H1 (cell line): ENCODE results near the gene NSL1. TPM values are rescaled to one million over a fixed set of nuclear protein-coding genes. Genes with fewer than 3 reads are reported as not detected.

Experiments used
- CTCF ChIA-PET: fragments of 300-600 bp; sonication (Branson Sonifier 250); formaldehyde crosslinking; loops from one replicate; lab custom pipeline; 2021; ENCODE audit not compliant: partially characterized antibody; lab: Charles Lee
- POLR2A ChIA-PET: fragments of 300-600 bp; sonication (Branson Sonifier 250); formaldehyde crosslinking; loops from one replicate; lab custom pipeline; 2021; ENCODE audit warnings: inconsistent platforms; ENCODE audit not compliant: partially characterized antibody; lab: Charles Lee
- DNase-seq, 2 experiments: peaks; one replicate each; pipeline versions ENCODE4 v3.0.0 to v3.0.0-alpha.2; 2010 to 2022; ENCODE audit warnings: low spot score in 2 of 2, low read depth in 1 of 2, mixed read lengths in 1 of 2
- FAIRE-seq: peaks from 2 replicates; lab custom pipeline; 2011; peaks lifted over from hg19 to GRCh38; lab: Jason Lieb, UNC
- H2AFZ ChIP-seq: 2 replicates; pipeline ENCODE4 v1.8.1; 2012; ENCODE audit warnings: low read length, inconsistent platforms
- H2AK5ac ChIP-seq: 2 replicates; pipeline ENCODE4 v1.6.1; 2013; ENCODE audit warnings: low read depth, low read length
- H2BK120ac ChIP-seq: replicated peaks from 2 replicates; pipeline ENCODE3; 2013; ENCODE audit warnings: low read depth, low read length, inconsistent platforms
- H2BK12ac ChIP-seq: 2 replicates; pipeline ENCODE4 v1.6.1; 2013; ENCODE audit warnings: low read depth, low read length
- H2BK15ac ChIP-seq: 2 replicates; pipeline ENCODE4 v1.6.1; 2013; ENCODE audit warnings: low read length
- H2BK20ac ChIP-seq: 2 replicates; pipeline ENCODE4 v1.6.1; 2013; ENCODE audit warnings: low read length
- H2BK5ac ChIP-seq: 2 replicates; pipeline ENCODE4 v1.6.1; 2013; ENCODE audit warnings: low read depth, low read length
- H3K14ac ChIP-seq: 2 replicates; pipeline ENCODE4 v1.6.1; 2013; ENCODE audit warnings: inconsistent platforms; ENCODE audit not compliant: insufficient read length
- H3K18ac ChIP-seq: 2 replicates; pipeline ENCODE4 v1.6.1; 2013; ENCODE audit warnings: low read length; ENCODE audit errors: extremely low read depth
- H3K23ac ChIP-seq: 2 replicates; pipeline ENCODE4 v1.6.1; 2013; ENCODE audit warnings: inconsistent platforms; ENCODE audit not compliant: insufficient read length
- H3K23me2 ChIP-seq: 2 replicates; pipeline ENCODE4 v1.6.1; 2013; ENCODE audit warnings: low read depth, low read length
- H3K27ac ChIP-seq: 2 replicates; pipeline ENCODE4 v1.6.1; 2011; ENCODE audit warnings: low read depth, low read length, inconsistent platforms
- H3K27me3 ChIP-seq, 4 experiments: replicated peaks in 1 of 4; 1 replicate in 1 of 4; 2 replicates in 3 of 4; pipeline versions ENCODE4 v1.6.1 to v1.8.1; 2011 to 2013; ENCODE audit warnings: low read length in 3 of 4, mild to moderate bottlenecking in 3 of 4, inconsistent platforms in 2 of 4, mixed read lengths in 2 of 4, moderate library complexity in 1 of 4; ENCODE audit not compliant: control insufficient read depth in 3 of 4, insufficient read depth in 3 of 4; ENCODE audit errors: extremely low read depth in 1 of 4
- H3K36me3 ChIP-seq, 4 experiments: 2 replicates each; pipeline versions ENCODE4 v1.6.1 to v1.8.1; 2011 to 2013; ENCODE audit warnings: mild to moderate bottlenecking in 4 of 4, low read length in 3 of 4, moderate library complexity in 2 of 4, control low read depth in 1 of 4, inconsistent platforms in 1 of 4; ENCODE audit not compliant: insufficient read depth in 4 of 4, control insufficient read depth in 2 of 4
- H3K4ac ChIP-seq: replicated peaks from 2 replicates; pipeline ENCODE3; 2013; ENCODE audit warnings: low read length, low read depth, mixed read lengths, inconsistent platforms; ENCODE audit not compliant: insufficient read length
- H3K4me1 ChIP-seq, 4 experiments: replicated peaks in 1 of 4; 1 replicate in 1 of 4; 2 replicates in 3 of 4; pipeline versions ENCODE4 v1.6.1 to v1.8.1; 2011 to 2013; ENCODE audit warnings: low read length in 3 of 4, inconsistent platforms in 2 of 4, mixed read lengths in 1 of 4; ENCODE audit not compliant: insufficient read depth in 4 of 4, control insufficient read depth in 3 of 4
- H3K4me2 ChIP-seq, 2 experiments: 2 replicates each; pipeline versions ENCODE4 v1.6.1 to v1.8.1; 2011 to 2013; ENCODE audit warnings: low read depth in 2 of 2, low read length in 2 of 2, control low read depth in 1 of 2, inconsistent platforms in 1 of 2, mild to moderate bottlenecking in 1 of 2; ENCODE audit not compliant: insufficient read depth in 1 of 2
- H3K4me3 ChIP-seq, 4 experiments: fragments of 200-600, 300-600 bp in 1 of 4; sonication (generic), shearing (Covaris generic), sonication (Bioruptor Twin) in 1 of 4; 2 replicates each; pipeline versions ENCODE4 v1.5.1 to v1.8.1; 2011 to 2016; ENCODE audit warnings: low read length in 4 of 4, low read depth in 3 of 4, control low read depth in 2 of 4, inconsistent platforms in 2 of 4, mild to moderate bottlenecking in 2 of 4, mixed read lengths in 1 of 4, moderate library complexity in 1 of 4; ENCODE audit not compliant: insufficient read depth in 2 of 4; ENCODE audit errors: extremely low read depth in 1 of 4
- H3K56ac ChIP-seq: replicated peaks from 2 replicates; pipeline ENCODE3; 2013; ENCODE audit warnings: low read depth, mild to moderate bottlenecking, mixed read lengths, low read length, inconsistent platforms; ENCODE audit not compliant: insufficient read length
- H3K79me1 ChIP-seq: 2 replicates; pipeline ENCODE4 v1.6.1; 2013; ENCODE audit warnings: low read depth, low read length, control low read depth
- H3K79me2 ChIP-seq, 2 experiments: 2 replicates each; pipeline versions ENCODE4 v1.6.1 to v1.8.1; 2012 to 2013; ENCODE audit warnings: low read length in 2 of 2, mild to moderate bottlenecking in 2 of 2, inconsistent platforms in 1 of 2; ENCODE audit not compliant: insufficient read depth in 2 of 2, control insufficient read depth in 1 of 2
- H3K9ac ChIP-seq, 4 experiments: replicated peaks in 1 of 4; 1 replicate in 1 of 4; 2 replicates in 3 of 4; pipeline versions ENCODE4 v1.6.1 to v1.8.1; 2011 to 2013; ENCODE audit warnings: low read depth in 3 of 4, low read length in 3 of 4, control low read depth in 2 of 4, mild to moderate bottlenecking in 2 of 4, moderate library complexity in 2 of 4, inconsistent platforms in 1 of 4; ENCODE audit errors: extremely low read depth in 1 of 4
- H3K9me3 ChIP-seq, 2 experiments: 2 replicates each; pipeline versions ENCODE4 v1.6.1 to v1.8.1; 2012 to 2013; ENCODE audit warnings: mild to moderate bottlenecking in 2 of 2, moderate library complexity in 2 of 2, control low read depth in 1 of 2, inconsistent platforms in 1 of 2, low read depth in 1 of 2, low read length in 1 of 2, mixed read lengths in 1 of 2; ENCODE audit not compliant: insufficient read depth in 2 of 2
- H4K20me1 ChIP-seq, 2 experiments: replicated peaks in 1 of 2; 2 replicates each; pipeline versions ENCODE3 to v1.8.1; 2011 to 2013; ENCODE audit warnings: inconsistent platforms in 2 of 2, low read length in 2 of 2, mild to moderate bottlenecking in 1 of 2; ENCODE audit not compliant: insufficient read depth in 2 of 2, control insufficient read depth in 1 of 2
- H4K5ac ChIP-seq: 2 replicates; pipeline ENCODE4 v1.6.1; 2013; ENCODE audit warnings: low read length, low read depth, mixed read lengths, inconsistent platforms; ENCODE audit not compliant: insufficient read length
- H4K8ac ChIP-seq: 2 replicates; pipeline ENCODE4 v1.8.0; 2013; ENCODE audit warnings: mild to moderate bottlenecking, moderate library complexity, low read length, inconsistent platforms; ENCODE audit not compliant: insufficient read depth; ENCODE audit errors: extremely low read depth
- H4K91ac ChIP-seq: replicated peaks from 2 replicates; pipeline ENCODE3; 2013; ENCODE audit warnings: low read length, mixed read lengths, inconsistent platforms; ENCODE audit not compliant: insufficient read length
- BACH1 ChIP-seq: IDR thresholded peaks from 2 replicates; pipeline ENCODE4 v1.6.1; 2012; ENCODE audit warnings: low read length, improper control_type of control experiment
- CBX5 ChIP-seq: fragments of 300-800, 300-1000 bp; sonication (generic); IDR thresholded peaks from 2 replicates; pipeline ENCODE4 v1.7.1; 2016; ENCODE audit warnings: antibody characterized with exemption, low read length, low read depth
- CREB1 ChIP-seq: IDR thresholded peaks from 2 replicates; pipeline ENCODE4 v1.6.1; 2012; ENCODE audit warnings: inconsistent platforms
- CTCF ChIP-seq, 3 experiments: IDR thresholded peaks; 1 replicate in 2 of 3; 2 replicates in 1 of 3; pipeline versions ENCODE4 v1.5.1 to v1.6.1; 2011; ENCODE audit warnings: low read length in 3 of 3, mild to moderate bottlenecking in 3 of 3, inconsistent platforms in 2 of 3, low read depth in 1 of 3, moderate library complexity in 1 of 3; ENCODE audit not compliant: insufficient read depth in 1 of 3; ENCODE audit errors: control extremely low read depth in 1 of 3
- EGR1 ChIP-seq: IDR thresholded peaks from 2 replicates; pipeline ENCODE4 v1.6.1; 2011; ENCODE audit warnings: low read depth, low read length, borderline replicate concordance
- EZH2 ChIP-seq: fragments of 200-600 bp; sonication (generic); IDR thresholded peaks from 2 replicates; pipeline ENCODE4 v1.7.1; 2012; ENCODE audit warnings: low read depth, mild to moderate bottlenecking, moderate library complexity, low read length, inconsistent platforms; ENCODE audit not compliant: severe bottlenecking
- KDM1A ChIP-seq: fragments of 200-600, 300-600 bp; sonication (generic); IDR thresholded peaks from 2 replicates; pipeline ENCODE4 v1.7.1; 2016; ENCODE audit warnings: mild to moderate bottlenecking, low read length, borderline replicate concordance
- POLR2A ChIP-seq, 2 experiments: IDR thresholded peaks; 1 replicate in 1 of 2; 2 replicates in 1 of 2; pipeline ENCODE4 v1.6.1; 2011; ENCODE audit warnings: low read depth in 2 of 2, low read length in 2 of 2, mild to moderate bottlenecking in 2 of 2; ENCODE audit errors: control extremely low read depth in 1 of 2
- RNF2 ChIP-seq: fragments of 200-900, 300-1000 bp; sonication (generic); IDR thresholded peaks from 2 replicates; pipeline ENCODE4 v1.7.1; 2016; ENCODE audit warnings: borderline replicate concordance, low read depth, mild to moderate bottlenecking, antibody characterized with exemption, low read length; ENCODE audit not compliant: poor library complexity, severe bottlenecking; ENCODE audit errors: missing control alignments
- SIX5 ChIP-seq: IDR thresholded peaks from 2 replicates; pipeline ENCODE4 v1.6.1; 2011; ENCODE audit warnings: mild to moderate bottlenecking, low read depth, low read length
- SP1 ChIP-seq: IDR thresholded peaks from 2 replicates; pipeline ENCODE4 v1.6.1; 2011; ENCODE audit warnings: low read depth, low read length
- WGBS, 2 experiments: shearing (Covaris generic) in 1 of 2; methylation state at CpG; one replicate each; pipeline versions ENCODE4 v1.1.6 to v1.1.7; 2013 to 2015; ENCODE audit warnings: low lambda C conversion rate in 2 of 2, mixed read lengths in 2 of 2, inconsistent platforms in 1 of 2, low coverage in 1 of 2, missing lambda C conversion rate in 1 of 2; ENCODE audit not compliant: insufficient replicate concordance in 2 of 2, insufficient coverage in 1 of 2, insufficient read length in 1 of 2; ENCODE audit errors: extremely low coverage in 1 of 2, missing lambda C conversion rate in 1 of 2; 5-methylcytosine and 5-hydroxymethylcytosine counted together
- polyA plus RNA-seq, 7 experiments: library from polyadenylated mRNA; depleted of rRNA in 3 of 7; stranded (reverse) in 5 of 7; unstranded in 2 of 7; fragments of >200 nt in 5 of 7; fragments of 200-250 nt in 2 of 7; gene quantifications; 1 replicate in 5 of 7; 2 replicates in 1 of 7; 4 replicates in 1 of 7; pipeline versions ENCODE4 v1.2.1 to v1.2.3, GENCODE V29; 2011 to 2013; ENCODE audit warnings: missing spikeins in 2 of 7, mixed read lengths in 2 of 7
- total RNA-seq: library from RNA; stranded (reverse); fragmentation: NEBNext Ultra II Directional; extraction: Animal tissue kit (Norgen Biotek cat#: 25700); gene quantifications from 2 replicates; pipeline ENCODE4 v1.2.1, GENCODE V29; 2021

The NSL1 gene
- total and polyA plus RNA-seq, 2 of the 8 experiments (the other 6 are each of a cell fraction or from before 2014, with no cell fraction given) = 25.4 to 51.7 TPM

- ChIA-PET CTCF (interaction anchor here (1.1 to 3.2 kb wide), 6 partner anchors 8 to 257 kb away, joined by 3 to 21 read pairs (median 6); no protein-coding TSS in a partner anchor), POLR2A (interaction anchor here (0.6 kb wide), 1 partner anchor 53 kb away, joined by 4 read pairs; the partner anchor contains the start of genes NSL1 and TATDN3)
- Histone ChIP-seq H3K79me1 (no peaks in the 10 kb centered on the region), H2AK5ac (no peak overlapping the region), H2BK20ac (no peak overlapping the region), H2BK12ac (no peak overlapping the region), H3K23ac (no peak overlapping the region), H2AFZ (no peak overlapping the region), H2BK15ac (no peak overlapping the region), H3K9me3 (no peaks in the 10 kb centered on the region), H4K5ac (no peak overlapping the region), H3K4me2 (no peak overlapping the region), H3K4me1 (no peaks in the 10 kb centered on the region), H4K91ac (no peak overlapping the region), H4K8ac (no peak overlapping the region), H3K27me3 (no peaks in the 10 kb centered on the region), H3K4ac (no peak overlapping the region), H3K27ac (no peak overlapping the region), H3K56ac (no peak overlapping the region), H2BK5ac (no peak overlapping the region), H4K20me1 (no peaks in the 10 kb centered on the region), H3K14ac (no peak overlapping the region), H3K4me3 (no peak overlapping the region), H3K36me3 (peaks cover 0 to 5% (median 1%) of the 10 kb centered on the region in 4 experiments; a peak in 2 of 8 replicates), H3K23me2 (no peaks in the 10 kb centered on the region), H3K18ac (no peak overlapping the region), H3K79me2 (0 out of 4 replicates have a peak, but pooled peaks cover 0 to 3% of the 10 kb centered on the region in 2 experiments), H2BK120ac (no peak overlapping the region), H3K9ac (no peak overlapping the region)
- DNase-seq (no peak), FAIRE-seq (no peak)
- WGBS, 2 experiments = 96% methylated on average over 1 of the region's 1 CpG; no CpG with 5 or more reads in 1 of the 2 experiments
- TF ChIP-seq SP1 (no peak), CTCF (IDR thresholded peaks at IDR 0.05; ENCODE audit: control extremely low read depth in 1 of 3, insufficient read depth in 1 of 3, low read depth in 1 of 3, low read length in 3 of 3) (no peak), POLR2A (IDR thresholded peaks at IDR 0.05; ENCODE audit: control extremely low read depth in 1 of 2, low read depth in 2 of 2, low read length in 2 of 2) (no peak), BACH1 (no peak), EZH2 (no peak), CBX5 (no peak), RNF2 (no peak), SIX5 (no peak), KDM1A (no peak), EGR1 (no peak), CREB1 (no peak)
Measured at GRCh38 chr1:212738330-212738729, 53.2 kb downstream of the NSL1 start.
